Measurements from ENCODE around the gene FOXK1. TPM values are rescaled to one million over a fixed set of nuclear protein-coding genes. Genes with fewer than 3 reads are reported as not detected.

FOXK1 gene
- total and polyA plus RNA-seq, 9 of the 15 experiments (the other 6 are each of a cell fraction or from before 2014, with no cell fraction given) = 0.32 to 45.5 (median 8.1) TPM

DNA sequence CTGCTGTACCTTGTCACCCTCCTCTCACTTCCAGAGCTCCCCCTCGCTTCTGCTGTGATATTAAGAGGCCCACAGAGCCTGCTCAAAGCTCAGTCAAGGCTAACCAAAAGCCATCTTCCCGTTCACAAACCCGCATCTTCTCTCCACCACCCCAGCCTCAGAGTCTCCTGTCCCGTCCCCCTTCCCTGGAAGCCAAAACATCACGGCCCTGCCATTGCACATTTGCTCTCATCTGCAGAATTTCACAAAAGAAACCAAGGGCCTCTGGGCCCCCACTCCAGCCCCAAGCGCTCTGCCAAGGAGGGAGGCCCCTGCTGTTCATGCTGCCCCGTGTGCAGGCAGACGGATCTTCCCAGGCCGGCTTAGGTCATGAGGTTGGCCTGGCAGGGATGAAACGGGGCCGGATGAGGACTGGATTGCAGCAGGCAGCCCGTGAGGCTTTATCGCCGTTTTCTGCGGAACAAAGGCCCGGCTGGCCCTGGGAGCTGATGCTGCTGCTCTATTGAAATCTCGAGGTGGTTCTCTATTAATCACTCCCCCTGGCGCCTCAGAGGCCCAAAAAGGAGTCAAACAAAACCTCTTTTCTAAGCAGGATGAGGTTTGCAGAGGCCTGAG, 31.6 kb upstream of the FOXK1 start:
- H4K20me1 ChIP-seq (replicated peaks; ENCODE audit: control insufficient read depth, insufficient read depth, low read length) = no peaks in the 10 kb centered on the region
- no peaks in the 10 kb centered on the region for H3K9me1 ChIP-seq (ENCODE audit: control insufficient read depth, insufficient read depth, low read length)
- no peaks in the 10 kb centered on the region; a peak in 1 of 5 replicates for H3K27me3 ChIP-seq (ENCODE audit: control insufficient read depth in 2 of 2, insufficient read depth in 2 of 2, low read length in 2 of 2)
- 0 out of 2 replicates have a peak, but pooled peaks cover 2% of the 10 kb centered on the region for H3K9me3 ChIP-seq (replicated peaks; ENCODE audit: control insufficient read depth, insufficient read depth, low read depth, low read length)
- in situ Hi-C loops (cut with MboI) = no loop called here
- H3K36me3 ChIP-seq (ENCODE audit: control insufficient read depth, insufficient read depth, low read length) = no peaks in the 10 kb centered on the region
- no peak for TF ChIP-seq SREBF1 (IDR thresholded peaks at IDR 0.05; ENCODE audit: borderline replicate concordance, low read depth, low read length)
- no peak for TF ChIP-seq ZNF12 (CRISPR knock-in tag; IDR thresholded peaks at IDR 0.05)
- TF ChIP-seq HNRNPK (IDR thresholded peaks at IDR 0.05; ENCODE audit: low read depth, low read length, poor library complexity, severe bottlenecking) = no peak
- no peak for TF ChIP-seq PTRF (tag; IDR thresholded peaks at IDR 0.05)
- ChIA-PET POLR2A (no interaction called here), CTCF (ENCODE audit: low intra/inter-chr PET ratio) (no interaction called here)
- intact Hi-C loops (cut with micrococcal nuclease) = no loop called here
- DNase-seq (ENCODE audit: extremely low read depth in 1 of 4, low spot score in 3 of 4) (no peak), ATAC-seq (no peak), FAIRE-seq (no peak)
- 65% methylated on average over 13 of the region's 18 CpGs for WGBS (ENCODE audit: insufficient coverage, low coverage, missing lambda C conversion rate)
- no TSS peak for BruUV-seq (replicated peaks)
- no peak overlapping the region for H3K27ac ChIP-seq (ENCODE audit: extremely low read depth, low read depth, low read length)
- H2AFZ ChIP-seq (ENCODE audit: low read depth, low read length) = no peak overlapping the region
- H3K79me2 ChIP-seq (ENCODE audit: control insufficient read depth, insufficient read depth, low read length) = no peaks in the 10 kb centered on the region
- no peak overlapping the region for H3K4me3 ChIP-seq
- H3K9ac ChIP-seq (ENCODE audit: insufficient read depth in 1 of 2, low read depth in 2 of 2, low read length in 2 of 2) = peak overlapping the region in 1 of 2 experiments; percentile 74; a peak in 2 of 4 replicates
- H3K4me2 ChIP-seq (ENCODE audit: insufficient read depth, low read length) = no peak overlapping the region
- peaks cover 0 to 4% of the 10 kb centered on the region in 2 experiments; a peak in 3 of 5 replicates for H3K4me1 ChIP-seq (replicated peaks in 1 of 2; ENCODE audit: control insufficient read depth in 2 of 2, insufficient read depth in 2 of 2, low read length in 2 of 2)

- in situ Hi-C loops (cut with MboI) = no loop called here
These were observed 28.3 kb upstream of the FOXK1 start for GRCh38 chr7:4653771-4654170.

More at GRCh38 chr7:4653771-4654170, 28.3 kb upstream of the FOXK1 start:
- ATAC-seq (no peak), DNase-seq (ENCODE audit: extremely low read depth in 1 of 4, low spot score in 3 of 4) (no peak), FAIRE-seq (no peak)
- intact Hi-C loops (cut with micrococcal nuclease) = no loop called here
- no peak for TF ChIP-seq PTRF (tag; IDR thresholded peaks at IDR 0.05)
- ChIA-PET CTCF (ENCODE audit: low intra/inter-chr PET ratio) (no interaction called here), POLR2A (interaction anchor here (0.7 kb wide), 1 partner anchor 122 kb away, joined by 3 read pairs; the partner anchor contains the start of gene AP5Z1)
- Histone ChIP-seq H4K20me1 (replicated peaks; ENCODE audit: control insufficient read depth, insufficient read depth, low read length) (no peaks in the 10 kb centered on the region), H3K4me2 (ENCODE audit: insufficient read depth, low read length) (no peak overlapping the region), H3K79me2 (ENCODE audit: control insufficient read depth, insufficient read depth, low read length) (no peaks in the 10 kb centered on the region), H3K9me3 (replicated peaks; ENCODE audit: control insufficient read depth, insufficient read depth, low read depth, low read length) (no peaks in the 10 kb centered on the region), H3K9me1 (ENCODE audit: control insufficient read depth, insufficient read depth, low read length) (no peaks in the 10 kb centered on the region), H3K4me3 (no peak overlapping the region), H3K4me1 (replicated peaks in 1 of 2; ENCODE audit: control insufficient read depth in 2 of 2, insufficient read depth in 2 of 2, low read length in 2 of 2) (peaks cover 0 to 4% of the 10 kb centered on the region in 2 experiments; a peak in 2 of 5 replicates), H3K36me3 (ENCODE audit: control insufficient read depth, insufficient read depth, low read length) (no peaks in the 10 kb centered on the region), H2AFZ (ENCODE audit: low read depth, low read length) (no peak overlapping the region), H3K27ac (ENCODE audit: extremely low read depth, low read depth, low read length) (no peak overlapping the region), H3K27me3 (ENCODE audit: control insufficient read depth in 2 of 2, insufficient read depth in 2 of 2, low read length in 2 of 2) (no peaks in the 10 kb centered on the region; a peak in 1 of 5 replicates), H3K9ac (ENCODE audit: insufficient read depth in 1 of 2, low read depth in 2 of 2, low read length in 2 of 2) (no peak overlapping the region)
- BruUV-seq (replicated peaks) = no TSS peak
- WGBS (ENCODE audit: insufficient coverage, low coverage, missing lambda C conversion rate) = 12% methylated on average over 5 of the region's 5 CpGs

All from K562 (cell line).